ENCODE data around the gene RCL1. TPM values are rescaled to one million over a fixed set of nuclear protein-coding genes. Genes with fewer than 3 reads are reported as not detected.

Gene RCL1
- total RNA-seq, 1 experiment from 2014 or later, result 9.5 TPM

GRCh38 chr9:4768681-4769080, 24.1 kb upstream of the RCL1 start:
- Histone ChIP-seq H3K4me1 (replicated peaks; ENCODE audit: insufficient read depth) (no peaks in the 10 kb centered on the region), H3K4me3 (no peak overlapping the region), H3K4me2 (no peak overlapping the region), H3K27ac (no peak overlapping the region), H3K79me2 (ENCODE audit: low read depth) (no peaks in the 10 kb centered on the region), H4K20me1 (ENCODE audit: insufficient read depth) (no peaks in the 10 kb centered on the region), H2AFZ (no peak overlapping the region), H3K27me3 (ENCODE audit: insufficient read depth, low read depth) (no peaks in the 10 kb centered on the region), H3K9me3 (ENCODE audit: insufficient read depth, low read depth) (no peaks in the 10 kb centered on the region), H3F3A (ENCODE audit: insufficient read depth, low read depth) (no peaks in the 10 kb centered on the region), H3K9me2 (ENCODE audit: insufficient read depth) (no peaks in the 10 kb centered on the region), H3K36me3 (ENCODE audit: low read depth) (no peaks in the 10 kb centered on the region)
- BruUV-seq (replicated peaks), result no TSS peak
- TF ChIP-seq EZH2 (IDR thresholded peaks at IDR 0.05; ENCODE audit: low read depth) (no peak), CTCF (conservative IDR thresholded peaks at IDR 0.05) (no peak)
- intact Hi-C loops (cut with micrococcal nuclease; ENCODE audit: unreplicated experiment), result loop anchor here (10.0 kb wide), 1 partner anchor 156 kb away; no protein-coding TSS in a partner anchor
- ChIA-PET POLR2A (ENCODE audit: unreplicated experiment) (no interaction called here), CTCF (no interaction called here)
- no peak for DNase-seq

- no peaks in the 10 kb centered on the region for H3K36me3 ChIP-seq (ENCODE audit: low read depth)
- intact Hi-C loops (cut with micrococcal nuclease; ENCODE audit: unreplicated experiment), result loop anchor here (10.0 kb wide), 1 partner anchor 155 kb away; no protein-coding TSS in a partner anchor
- H3K27me3 ChIP-seq (ENCODE audit: insufficient read depth, low read depth), result no peaks in the 10 kb centered on the region
- H3K4me3 ChIP-seq, result no peak overlapping the region
- no peaks in the 10 kb centered on the region for H3K9me3 ChIP-seq (ENCODE audit: insufficient read depth, low read depth)
- TF ChIP-seq CTCF (conservative IDR thresholded peaks at IDR 0.05) (no peak), EZH2 (IDR thresholded peaks at IDR 0.05; ENCODE audit: low read depth) (no peak)
- no peak for DNase-seq
- no peaks in the 10 kb centered on the region for H3K79me2 ChIP-seq (ENCODE audit: low read depth)
- BruUV-seq (replicated peaks), result no TSS peak
- no peaks in the 10 kb centered on the region for H3F3A ChIP-seq (ENCODE audit: insufficient read depth, low read depth)
- no peaks in the 10 kb centered on the region for H3K9me2 ChIP-seq (ENCODE audit: insufficient read depth)
- CTCF ChIA-PET, result no interaction called here
- H4K20me1 ChIP-seq (ENCODE audit: insufficient read depth), result no peaks in the 10 kb centered on the region
- no peak overlapping the region for H3K4me2 ChIP-seq
- POLR2A ChIA-PET (ENCODE audit: unreplicated experiment), result no interaction called here
- H3K4me1 ChIP-seq (replicated peaks; ENCODE audit: insufficient read depth), result no peaks in the 10 kb centered on the region
- H2AFZ ChIP-seq, result no peak overlapping the region
- no peak overlapping the region for H3K27ac ChIP-seq
These were observed 23.2 kb upstream of the RCL1 start for GRCh38 chr9:4769321-4770080.

GRCh38 chr9:4771788-4772187, 21.0 kb upstream of the RCL1 start:
- intact Hi-C loops (cut with micrococcal nuclease; ENCODE audit: unreplicated experiment), result no loop called here
- H3K9me2 ChIP-seq (ENCODE audit: insufficient read depth), result no peaks in the 10 kb centered on the region
- ChIA-PET POLR2A (ENCODE audit: unreplicated experiment) (no interaction called here), CTCF (no interaction called here)
- no peaks in the 10 kb centered on the region for H3K9me3 ChIP-seq (ENCODE audit: insufficient read depth, low read depth)
- no peaks in the 10 kb centered on the region for H3K36me3 ChIP-seq (ENCODE audit: low read depth)
- no peaks in the 10 kb centered on the region for H4K20me1 ChIP-seq (ENCODE audit: insufficient read depth)
- H3K27ac ChIP-seq, result no peak overlapping the region
- DNase-seq, result no peak
- no peak for TF ChIP-seq EZH2 (IDR thresholded peaks at IDR 0.05; ENCODE audit: low read depth)
- no peak for TF ChIP-seq CTCF (conservative IDR thresholded peaks at IDR 0.05)
- no peaks in the 10 kb centered on the region for H3K4me1 ChIP-seq (replicated peaks; ENCODE audit: insufficient read depth)
- no peaks in the 10 kb centered on the region for H3K27me3 ChIP-seq (ENCODE audit: insufficient read depth, low read depth)
- H3K79me2 ChIP-seq (ENCODE audit: low read depth), result no peaks in the 10 kb centered on the region
- no peak overlapping the region for H3K4me2 ChIP-seq
- no peak overlapping the region for H2AFZ ChIP-seq
- no TSS peak for BruUV-seq (replicated peaks)
- no peak overlapping the region for H3K4me3 ChIP-seq
- H3F3A ChIP-seq (ENCODE audit: insufficient read depth, low read depth), result no peaks in the 10 kb centered on the region
